A549 (cell line): ENCODE data around the gene SPACA5. TPM values are rescaled to one million over a fixed set of nuclear protein-coding genes. Genes with fewer than 3 reads are reported as not detected.

Source experiments
- ATAC-seq, 2 experiments: fragments of 200-7000 bp in 1 of 2; fragments of >200 bp in 1 of 2; cut with Nextera tagmentation in 1 of 2; cut with Tn5 transposase in 1 of 2; 3 replicates each; pipeline versions ENCODE4 v1.8.0 to v1.9.1; 2018 to 2020; ENCODE audit warnings: mild to moderate bottlenecking in 1 of 2, moderate library complexity in 1 of 2
- CTCF ChIA-PET: fragments of 300-600 bp; sonication (Branson Sonifier 250); formaldehyde crosslinking; extraction: SDS; loops from one replicate; lab custom pipeline; 2021; ENCODE audit warnings: antibody characterized with exemption, inconsistent platforms; lab: Yijun Ruan, JAX
- POLR2A ChIA-PET: fragments of 350-600 bp; formaldehyde crosslinking; extraction: SDS; loops from one replicate; lab custom pipeline; 2021; ENCODE audit warnings: antibody characterized with exemption, inconsistent platforms; lab: Yijun Ruan, JAX
- DNase-seq, 2 experiments: peaks; one replicate each; pipeline versions ENCODE4 v3.0.0 to v3.0.0-alpha.2; 2011 to 2016; ENCODE audit warnings: low read depth in 1 of 2, low spot score in 1 of 2
- FAIRE-seq: peaks from 2 replicates; lab custom pipeline; 2011; peaks lifted over from hg19 to GRCh38; lab: Jason Lieb, UNC
- H3K27ac ChIP-seq, 2 experiments: fragments of >200 bp; sonication (Bioruptor Twin); formaldehyde crosslinking; 3 replicates each; pipeline ENCODE4 v1.5.1; 2016 to 2017
- H3K4me1 ChIP-seq: fragments of >200 bp; sonication (Bioruptor Twin); formaldehyde crosslinking; 3 replicates; pipeline ENCODE4 v1.6.1; 2016
- H3K4me2 ChIP-seq: fragments of >200 bp; sonication (Bioruptor Twin); formaldehyde crosslinking; 3 replicates; pipeline ENCODE4 v1.6.1; 2016
- H3K4me3 ChIP-seq: fragments of >200 bp; sonication (Bioruptor Twin); formaldehyde crosslinking; 3 replicates; pipeline ENCODE4 v1.5.1; 2016
- H3K9me3 ChIP-seq: fragments of >200 bp; sonication (Bioruptor Twin); formaldehyde crosslinking; 3 replicates; pipeline ENCODE4 v1.6.1; 2016
- BHLHE40 ChIP-seq: IDR thresholded peaks from 2 replicates; pipeline ENCODE4 v1.6.1; 2012; ENCODE audit warnings: low read depth, low read length, inconsistent platforms
- CHD4 ChIP-seq: fragments of 200-600 bp; sonication (generic); IDR thresholded peaks from 2 replicates; pipeline ENCODE4 v1.6.1; 2016; ENCODE audit warnings: antibody characterized with exemption, mild to moderate bottlenecking, borderline replicate concordance
- CTCF ChIP-seq: fragments of >200 bp; sonication (Bioruptor Twin); formaldehyde crosslinking; IDR thresholded peaks from 3 replicates; pipeline ENCODE4 v1.5.1; 2016
- EHMT2 ChIP-seq: fragments of 200-600 bp; sonication (generic); IDR thresholded peaks from 2 replicates; pipeline ENCODE4 v1.6.1; 2016; ENCODE audit warnings: antibody characterized with exemption, low read depth, mild to moderate bottlenecking, moderate library complexity
- EP300 ChIP-seq, 2 experiments: fragments of >200 bp; sonication (Bioruptor Twin); formaldehyde crosslinking; IDR thresholded peaks; 2 replicates in 1 of 2; 3 replicates in 1 of 2; pipeline ENCODE4 v1.6.1; 2016 to 2017
- ESRRA ChIP-seq: fragments of 150-350 bp; IDR thresholded peaks from 2 replicates; pipeline ENCODE4 v1.6.1; 2014; ENCODE audit warnings: mild to moderate bottlenecking, low read length, borderline replicate concordance
- FOSL2 ChIP-seq, 2 experiments: fragments of 450-650 bp in 1 of 2; fragments of >200 bp in 1 of 2; sonication (Bioruptor Twin) in 1 of 2; formaldehyde crosslinking; IDR thresholded peaks; 2 replicates each; pipeline versions ENCODE4 v1.5.0 to v1.6.1; 2016 to 2020; ENCODE audit warnings: mild to moderate bottlenecking in 1 of 2, moderate library complexity in 1 of 2
- FOXS1 ChIP-seq: fragments of 250-450 bp; sonication (Bioruptor Pico); IDR thresholded peaks from 2 replicates; pipeline ENCODE4 v1.5.0; 2020; ENCODE audit warnings: mild to moderate bottlenecking, moderate library complexity
- GATA3 ChIP-seq: IDR thresholded peaks from 2 replicates; pipeline ENCODE4 v1.6.1; 2012; ENCODE audit warnings: borderline replicate concordance
- HDAC2 ChIP-seq: fragments of 200-600 bp; sonication (generic); IDR thresholded peaks from 2 replicates; pipeline ENCODE4 v1.6.1; 2016
- HEYL ChIP-seq: fragments of 250-450 bp; sonication (Bioruptor Pico); IDR thresholded peaks from 2 replicates; pipeline ENCODE4 v1.8.0; 2021; ENCODE audit warnings: mild to moderate bottlenecking, moderate library complexity
- HOXB13 ChIP-seq: fragments of 250-450 bp; sonication (Bioruptor Pico); IDR thresholded peaks from 2 replicates; pipeline ENCODE4 v1.5.0; 2020; ENCODE audit warnings: low read depth, mild to moderate bottlenecking, moderate library complexity
- HOXB5 ChIP-seq: fragments of 250-450 bp; sonication (Bioruptor Pico); IDR thresholded peaks from 2 replicates; pipeline ENCODE4 v1.5.0; 2020; ENCODE audit warnings: mild to moderate bottlenecking, moderate library complexity
- KDM1A ChIP-seq: fragments of 200-600 bp; sonication (generic); IDR thresholded peaks from 2 replicates; pipeline ENCODE4 v1.6.1; 2016; ENCODE audit warnings: low read depth, mild to moderate bottlenecking
- KDM5A ChIP-seq: fragments of 200-600 bp; sonication (generic); IDR thresholded peaks from 2 replicates; pipeline ENCODE4 v1.6.1; 2016; ENCODE audit warnings: antibody characterized with exemption, mild to moderate bottlenecking
- MAZ ChIP-seq: fragments of 150-350 bp; IDR thresholded peaks from 2 replicates; pipeline ENCODE4 v1.6.1; 2014; ENCODE audit warnings: antibody characterized with exemption, low read depth, low read length, borderline replicate concordance
- MYC ChIP-seq: IDR thresholded peaks from 2 replicates; pipeline ENCODE4 v1.6.1; 2012; ENCODE audit warnings: mild to moderate bottlenecking, inconsistent platforms, low read length, improper control_type of control experiment, borderline replicate concordance
- NPAS2 ChIP-seq: fragments of 250-450 bp; sonication (Bioruptor Pico); IDR thresholded peaks from 2 replicates; pipeline ENCODE4 v1.8.0; 2022; ENCODE audit warnings: mild to moderate bottlenecking, moderate library complexity, borderline replicate concordance
- NR3C1 ChIP-seq: fragments of >200 bp; sonication (Bioruptor Twin); formaldehyde crosslinking; IDR thresholded peaks from 3 replicates; pipeline ENCODE4 v1.6.1; 2017
- POLR2AphosphoS2 ChIP-seq: conservative IDR thresholded peaks from 2 replicates; pipeline ENCODE4 v1.6.1; 2012; ENCODE audit warnings: low read length, improper control_type of control experiment, inconsistent platforms
- RCOR1 ChIP-seq: fragments of 150-350 bp; IDR thresholded peaks from 2 replicates; pipeline ENCODE4 v1.6.1; 2014; ENCODE audit warnings: antibody characterized with exemption, low read length, low read depth
- RFX5 ChIP-seq: fragments of 450-650 bp; IDR thresholded peaks from 2 replicates; pipeline ENCODE4 v1.7.1; 2014; ENCODE audit warnings: antibody characterized with exemption, mild to moderate bottlenecking, moderate library complexity
- RNF2 ChIP-seq: fragments of 200-600 bp; sonication (generic); IDR thresholded peaks from 2 replicates; pipeline ENCODE4 v1.6.1; 2016; ENCODE audit warnings: low read depth, mild to moderate bottlenecking, antibody characterized with exemption, moderate library complexity, borderline replicate concordance
- SREBF2 ChIP-seq: fragments of 450-650 bp; IDR thresholded peaks from 2 replicates; pipeline ENCODE4 v1.6.1; 2014; ENCODE audit warnings: mild to moderate bottlenecking, moderate library complexity
- TFCP2L1 ChIP-seq: fragments of 250-450 bp; sonication (Bioruptor Pico); IDR thresholded peaks from 2 replicates; pipeline ENCODE4 v1.5.0; 2021; ENCODE audit warnings: mild to moderate bottlenecking
- USF2 ChIP-seq: fragments of 450-650 bp; IDR thresholded peaks from 2 replicates; pipeline ENCODE4 v1.6.1; 2014; ENCODE audit warnings: antibody characterized with exemption
- ZC3H11A ChIP-seq: fragments of 450-650 bp; IDR thresholded peaks from 2 replicates; pipeline ENCODE4 v1.6.1; 2014; ENCODE audit warnings: antibody characterized with exemption, mild to moderate bottlenecking
- ZSCAN20 ChIP-seq: fragments of 250-450 bp; sonication (Bioruptor Pico); IDR thresholded peaks from 2 replicates; pipeline ENCODE4 v1.8.0; 2022; ENCODE audit warnings: mild to moderate bottlenecking, moderate library complexity
- WGBS: methylation state at CpG from one replicate; pipeline ENCODE4 v1.1.6; 2017; ENCODE audit errors: missing lambda C conversion rate; 5-methylcytosine and 5-hydroxymethylcytosine counted together
- polyA plus RNA-seq, 4 experiments: library from polyadenylated mRNA; depleted of rRNA in 3 of 4; stranded (reverse); fragments of >200 nt; fragmentation: RNase III in 1 of 4; extraction: RNeasy Plus Mini Kit Qiagen cat#74134 plus additional on column Dnase treatment in 1 of 4; gene quantifications; 2 replicates in 3 of 4; 3 replicates in 1 of 4; pipeline ENCODE4 v1.2.3, GENCODE V29; 2011 to 2017

The SPACA5 gene
- polyA plus RNA-seq, 2 of the 4 experiments (the other 2 are of a cell fraction): not detected

GRCh38 chrX:48002929-48003328, 3.9 kb upstream of the SPACA5 start:
- Histone ChIP-seq H3K4me2 (peak overlapping the region; percentile 76), H3K9me3 (peaks cover 9% of the 10 kb centered on the region; the same call in 1 of the 3 replicates), H3K4me3 (peak overlapping the region; percentile 62), H3K4me1 (no peaks in the 10 kb centered on the region), H3K27ac (peak overlapping the region; percentile 81 to 94; a peak in 3 of 6 replicates)
- no peak for DNase-seq
- POLR2A ChIA-PET: no interaction called here
- ATAC-seq: no peak
- TF ChIP-seq HOXB5 (CRISPR knock-in tag): no peak
- TF ChIP-seq HEYL (CRISPR knock-in tag): no peak
- TF ChIP-seq BHLHE40: no peak
- no peak for TF ChIP-seq HDAC2
- no peak for TF ChIP-seq KDM5A
- no peak for TF ChIP-seq CTCF
- TF ChIP-seq MAZ: no peak
- no peak for TF ChIP-seq NPAS2 (CRISPR knock-in tag)
- no peak for TF ChIP-seq KDM1A
- WGBS: 61% methylated on average over 7 of the region's 7 CpGs
- CTCF ChIA-PET: no interaction called here
- no peak for FAIRE-seq

- H3K9me3 ChIP-seq: peaks cover 7% of the 10 kb centered on the region; the same call in 1 of the 3 replicates
- H3K4me3 ChIP-seq: peak overlapping the region; percentile 62
- FAIRE-seq (no peak), DNase-seq (peak in 1 of 2 experiments; percentile 4), ATAC-seq (peak in 1 of 2 experiments; percentile 51; a peak in 3 of 6 replicates)
- ChIA-PET POLR2A (no interaction called here), CTCF (no interaction called here)
- 5% methylated on average over 7 of the region's 18 CpGs for WGBS
- peak overlapping the region; percentile 81 to 94 for H3K27ac ChIP-seq
- no peaks in the 10 kb centered on the region for H3K4me1 ChIP-seq
- TF ChIP-seq EHMT2 (no peak), TFCP2L1 (no peak), NR3C1 (no peak), KDM5A (no peak), ZC3H11A (no peak), FOXS1 (CRISPR knock-in tag) (no peak), POLR2AphosphoS2 (no peak), EP300 (IDR thresholded peaks at IDR 0.05) (no peak), GATA3 (no peak), CTCF (no peak), CHD4 (no peak), ZSCAN20 (CRISPR knock-in tag) (no peak)
- H3K4me2 ChIP-seq: peak overlapping the region; percentile 76
These were observed 3.4 kb upstream of the SPACA5 start for GRCh38 chrX:48003367-48003757.

- Histone ChIP-seq H3K4me2 (peak within 1 kb of the TSS; percentile 76), H3K4me1 (no peaks in the 10 kb centered on the region), H3K9me3 (peaks cover 4% of the 10 kb centered on the region; the same call in 1 of the 3 replicates), H3K4me3 (peak within 1 kb of the TSS; percentile 62), H3K27ac (peak within 1 kb of the TSS; percentile 81 to 94)
- ATAC-seq (peak; percentile 91 to 99), DNase-seq (peak; percentile 89 to 94), FAIRE-seq (no peak)
- 2% methylated on average over 15 of the region's 34 CpGs for WGBS
- CTCF ChIA-PET: no interaction called here
- POLR2A ChIA-PET: no interaction called here
- TF ChIP-seq TFCP2L1: no peak
- no peak for TF ChIP-seq FOSL2 (IDR thresholded peaks at IDR 0.05)
- peak; percentile 37 for TF ChIP-seq FOSL2 (CRISPR knock-in tag; IDR thresholded peaks at IDR 0.05)
- TF ChIP-seq MYC: no peak
- TF ChIP-seq SREBF2: no peak
- no peak for TF ChIP-seq USF2
- no peak for TF ChIP-seq HDAC2
- no peak for TF ChIP-seq RCOR1
- no peak for TF ChIP-seq ESRRA
- TF ChIP-seq RFX5: 0 out of 2 replicates have a peak, but pooled peaks have one; percentile 40
- TF ChIP-seq RNF2: no peak
- TF ChIP-seq HOXB13 (CRISPR knock-in tag): no peak
- TF ChIP-seq MAZ: no peak
These were observed 2.9 kb upstream of the SPACA5 start, which contains the start of gene ZNF182 for GRCh38 chrX:48003758-48004457. TSS of gene ZNF182 (minus strand) at chrX:48003989. CDS start at chrX:48002609, 1,380 bp downstream.
